ENCODE results near the gene INIP. TPM values are rescaled to one million over a fixed set of nuclear protein-coding genes. Genes with fewer than 3 reads are reported as not detected.

Gene INIP
- total RNA-seq, 1 experiment from 2014 or later: 24.5 TPM

GRCh38 chr9:112700085-112700484 is 17.8 kb downstream of the INIP start:
- TF ChIP-seq, protein P1, sequence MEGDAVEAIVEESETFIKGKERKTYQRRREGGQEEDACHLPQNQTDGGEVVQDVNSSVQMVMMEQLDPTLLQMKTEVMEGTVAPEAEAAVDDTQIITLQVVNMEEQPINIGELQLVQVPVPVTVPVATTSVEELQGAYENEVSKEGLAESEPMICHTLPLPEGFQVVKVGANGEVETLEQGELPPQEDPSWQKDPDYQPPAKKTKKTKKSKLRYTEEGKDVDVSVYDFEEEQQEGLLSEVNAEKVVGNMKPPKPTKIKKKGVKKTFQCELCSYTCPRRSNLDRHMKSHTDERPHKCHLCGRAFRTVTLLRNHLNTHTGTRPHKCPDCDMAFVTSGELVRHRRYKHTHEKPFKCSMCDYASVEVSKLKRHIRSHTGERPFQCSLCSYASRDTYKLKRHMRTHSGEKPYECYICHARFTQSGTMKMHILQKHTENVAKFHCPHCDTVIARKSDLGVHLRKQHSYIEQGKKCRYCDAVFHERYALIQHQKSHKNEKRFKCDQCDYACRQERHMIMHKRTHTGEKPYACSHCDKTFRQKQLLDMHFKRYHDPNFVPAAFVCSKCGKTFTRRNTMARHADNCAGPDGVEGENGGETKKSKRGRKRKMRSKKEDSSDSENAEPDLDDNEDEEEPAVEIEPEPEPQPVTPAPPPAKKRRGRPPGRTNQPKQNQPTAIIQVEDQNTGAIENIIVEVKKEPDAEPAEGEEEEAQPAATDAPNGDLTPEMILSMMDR (conservative IDR thresholded peaks at IDR 0.05): no peak
- no peak overlapping the region for H3K27ac Mint-ChIP-seq
- H3K4me3 Mint-ChIP-seq: no peak overlapping the region
- Histone ChIP-seq H2AFZ (ENCODE audit: low read length) (no peak overlapping the region), H3K79me1 (ENCODE audit: insufficient read depth, low read depth, low read length, poor library complexity, severe bottlenecking) (no peaks in the 10 kb centered on the region), H3K27me3 (ENCODE audit: insufficient read depth, low read length) (no peaks in the 10 kb centered on the region), H2BK120ac (ENCODE audit: low read depth, low read length, poor library complexity, severe bottlenecking) (no peak overlapping the region), H3K4ac (ENCODE audit: low read depth, low read length) (no peak overlapping the region), H2BK20ac (ENCODE audit: low read depth, low read length, poor library complexity, severe bottlenecking) (no peak overlapping the region), H4K5ac (ENCODE audit: insufficient read length, low read depth, low read length) (no peak overlapping the region), H3K56ac (ENCODE audit: insufficient read length, low read depth, low read length) (no peak overlapping the region), H2BK5ac (ENCODE audit: insufficient read length, low read length) (no peak overlapping the region), H4K91ac (ENCODE audit: insufficient read length, low read depth, low read length) (no peak overlapping the region), H4K20me1 (ENCODE audit: control insufficient read depth, insufficient read depth, insufficient read length) (no peaks in the 10 kb centered on the region), H3K23ac (ENCODE audit: insufficient read length, low read depth, low read length) (no peak overlapping the region), H3K9me3 (ENCODE audit: control insufficient read depth, low read depth, low read length) (no peaks in the 10 kb centered on the region), H3K4me2 (ENCODE audit: insufficient read depth, insufficient read length, low read length) (no peak overlapping the region), H3K27ac (ENCODE audit: insufficient read length, low read depth, low read length) (no peak overlapping the region), H3K4me1 (ENCODE audit: insufficient read depth, low read length) (no peaks in the 10 kb centered on the region), H2BK15ac (ENCODE audit: low read depth, low read length) (no peak overlapping the region), H2AK5ac (ENCODE audit: insufficient read length, low read length) (no peak overlapping the region), H3K14ac (ENCODE audit: insufficient read depth, low read length) (no peak overlapping the region), H3T11ph (ENCODE audit: low read length) (no peak overlapping the region), H3K79me2 (ENCODE audit: insufficient read depth, low read length) (no peaks in the 10 kb centered on the region), H3K18ac (ENCODE audit: insufficient read length, low read depth, low read length) (no peak overlapping the region), H3K9ac (ENCODE audit: extremely low read depth, insufficient read length, low read length) (no peak overlapping the region), H3K23me2 (ENCODE audit: insufficient read length, low read depth, low read length, poor library complexity, severe bottlenecking) (no peaks in the 10 kb centered on the region), H2BK12ac (ENCODE audit: insufficient read length, low read depth, low read length) (no peak overlapping the region), H4K8ac (replicated peaks; ENCODE audit: insufficient read length, low read depth, low read length) (no peak overlapping the region)
- H3K36me3 Mint-ChIP-seq (ENCODE audit: insufficient read depth in 1 of 3, low read depth in 3 of 3): peaks cover 5 to 40% (median 11%) of the 10 kb centered on the region in 3 experiments
- no peaks in the 10 kb centered on the region for H3K9me3 Mint-ChIP-seq
- DNase-seq: no peak
- H3K27me3 Mint-ChIP-seq (ENCODE audit: low read depth): no peaks in the 10 kb centered on the region
- H3K4me1 Mint-ChIP-seq: no peaks in the 10 kb centered on the region

Measured in H9 (cell line).